ENCODE measurements around the gene DOK5. TPM values are rescaled to one million over a fixed set of nuclear protein-coding genes. Genes with fewer than 3 reads are reported as not detected.

DOK5 gene
- total RNA-seq, 2 donors from 2014 or later, result 0.99 to 1.2 TPM

DNA sequence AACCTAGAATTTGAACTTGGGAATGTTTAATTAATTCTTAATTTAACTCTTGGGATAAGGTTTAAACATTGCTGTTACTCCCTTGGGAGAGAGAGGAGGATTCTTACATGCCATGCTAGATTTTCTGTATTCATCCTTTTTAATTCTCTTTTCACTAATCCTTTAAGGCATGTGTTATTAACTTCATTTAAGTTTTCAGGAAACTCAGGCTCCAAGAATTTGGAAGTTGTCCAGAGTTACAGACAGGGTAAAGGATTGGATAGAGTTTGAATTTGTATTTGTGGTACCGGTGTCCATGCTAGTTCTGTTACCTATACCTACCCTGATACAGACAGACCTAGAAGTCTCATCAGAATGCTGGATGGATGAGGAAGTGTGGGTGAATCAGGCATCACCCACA is 23.7 kb downstream of the DOK5 start:
- Mint-ChIP-seq H3K4me1 (ENCODE audit: low read depth) (no peaks in the 10 kb centered on the region), H3K9me3 (no peaks in the 10 kb centered on the region), H3K4me3 (no peak overlapping the region), H3K36me3 (ENCODE audit: insufficient read depth in 2 of 2) (no peaks in the 10 kb centered on the region), H3K27me3 (ENCODE audit: low read depth) (no peaks in the 10 kb centered on the region), H3K27ac (no peak overlapping the region)
- ATAC-seq (replicated peaks in 1 of 2) (no peak), DNase-seq (no peak)

DNA sequence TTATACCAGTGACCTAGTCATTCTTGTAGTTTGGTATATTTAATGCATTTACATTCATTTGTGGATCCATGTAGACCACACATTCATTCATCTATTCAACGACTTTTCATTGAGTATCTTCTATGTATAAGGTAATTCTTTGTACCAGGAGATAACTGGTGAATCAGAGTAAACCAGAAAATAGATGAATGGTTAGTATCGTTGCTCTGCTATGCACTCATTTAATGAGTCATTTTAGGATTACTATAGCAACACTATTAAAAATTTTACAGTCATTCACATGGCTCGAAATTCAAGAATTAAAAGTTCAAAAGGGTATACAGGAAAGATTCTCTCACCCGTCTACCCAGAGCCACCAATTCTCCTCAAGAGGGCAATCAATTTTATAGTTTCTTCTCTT is 26.8 kb downstream of the DOK5 start:
- no peaks in the 10 kb centered on the region for H3K4me1 Mint-ChIP-seq (ENCODE audit: low read depth)
- peaks cover 0 to 5% of the 10 kb centered on the region in 2 donors for H3K9me3 Mint-ChIP-seq
- DNase-seq, result no peak
- H3K4me3 Mint-ChIP-seq, result no peak overlapping the region
- H3K36me3 Mint-ChIP-seq (ENCODE audit: insufficient read depth in 2 of 2), result no peaks in the 10 kb centered on the region
- no peak overlapping the region for H3K27ac Mint-ChIP-seq
- ATAC-seq (replicated peaks in 1 of 2), result no peak
- H3K27me3 Mint-ChIP-seq (ENCODE audit: low read depth), result no peaks in the 10 kb centered on the region

DNA sequence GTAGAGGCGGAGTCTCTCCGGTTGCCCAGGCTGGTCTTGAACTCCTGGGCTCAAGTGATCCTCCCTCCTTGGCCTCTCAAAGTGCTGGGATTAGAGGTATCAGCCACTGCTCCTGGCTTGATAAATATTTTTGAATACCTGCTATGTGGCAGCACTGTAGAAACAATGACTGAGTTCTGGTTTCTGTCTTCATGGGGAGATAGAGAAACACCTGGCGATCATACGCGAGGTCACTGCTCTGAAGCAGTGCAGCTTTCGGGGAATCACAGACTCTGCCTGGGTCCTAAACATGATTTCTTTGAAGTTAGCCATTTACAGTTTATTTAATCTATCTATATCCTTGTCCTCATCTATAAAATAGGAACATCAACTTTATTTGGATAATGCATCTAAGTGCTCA is 31.2 kb downstream of the DOK5 start:
- no peak for ATAC-seq (replicated peaks in 1 of 2)
- no peak for DNase-seq
- Mint-ChIP-seq H3K27me3 (ENCODE audit: low read depth) (no peaks in the 10 kb centered on the region), H3K9me3 (peaks cover 0 to 5% of the 10 kb centered on the region in 2 donors), H3K4me3 (no peak overlapping the region), H3K4me1 (ENCODE audit: low read depth) (no peaks in the 10 kb centered on the region), H3K36me3 (ENCODE audit: insufficient read depth in 2 of 2) (no peaks in the 10 kb centered on the region), H3K27ac (no peak overlapping the region)

DNA sequence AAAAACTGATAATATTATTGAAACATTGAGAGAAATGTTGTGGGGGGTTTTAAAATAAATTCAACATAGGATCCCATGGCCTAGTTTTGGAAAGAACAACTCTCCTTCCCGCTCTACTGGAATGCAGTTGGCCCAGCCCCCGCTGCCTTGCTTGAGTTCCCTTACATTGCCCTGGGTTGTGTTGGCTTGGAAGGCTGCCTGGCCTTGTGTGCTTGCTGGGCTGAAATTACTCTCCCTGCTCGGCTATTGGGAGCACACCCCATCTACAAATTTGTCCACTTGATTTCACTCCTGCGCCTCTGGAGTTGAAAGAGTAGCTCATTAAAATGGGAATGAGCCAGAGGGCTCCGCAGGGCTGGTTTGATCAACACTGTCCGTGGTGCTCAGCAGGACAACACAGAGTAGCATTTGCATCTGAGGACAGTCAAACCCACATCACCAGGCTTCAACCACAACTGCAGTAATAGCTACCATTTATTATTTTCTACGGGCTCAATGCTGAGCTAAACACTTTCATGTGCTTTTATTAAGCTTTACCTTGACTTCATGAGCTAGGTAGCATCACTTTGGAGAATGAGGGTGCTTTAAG is 35.2 kb downstream of the DOK5 start:
- H3K36me3 Mint-ChIP-seq (ENCODE audit: insufficient read depth in 2 of 2), result no peaks in the 10 kb centered on the region
- H3K27me3 Mint-ChIP-seq (ENCODE audit: low read depth), result no peaks in the 10 kb centered on the region
- ATAC-seq (replicated peaks in 1 of 2), result no peak
- no peaks in the 10 kb centered on the region for H3K4me1 Mint-ChIP-seq (ENCODE audit: low read depth)
- H3K27ac Mint-ChIP-seq, result no peak overlapping the region
- H3K9me3 Mint-ChIP-seq, result no peaks in the 10 kb centered on the region
- no peak overlapping the region for H3K4me3 Mint-ChIP-seq
- no peak for DNase-seq

DNA sequence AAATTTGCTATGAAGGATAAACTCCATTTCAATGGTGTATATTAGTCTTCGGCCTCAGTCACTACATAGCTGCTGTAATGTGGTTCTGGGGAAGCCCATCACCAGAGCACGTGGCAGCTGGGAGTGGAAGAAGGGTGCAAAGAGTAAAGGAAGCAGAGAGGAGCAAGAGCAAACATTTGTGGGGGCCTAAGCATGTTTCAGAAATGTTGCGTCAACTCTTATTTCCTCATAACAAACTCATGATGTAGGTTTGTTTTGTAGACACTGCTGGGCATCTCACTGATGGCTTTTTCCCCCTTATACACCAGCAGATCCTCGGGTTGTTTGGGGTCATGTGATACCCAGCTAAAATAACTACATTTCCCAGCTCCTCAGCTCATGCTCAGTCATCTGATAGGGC is 37.3 kb downstream of the DOK5 start:
- Mint-ChIP-seq H3K27ac (no peak overlapping the region), H3K27me3 (ENCODE audit: low read depth) (no peaks in the 10 kb centered on the region), H3K36me3 (ENCODE audit: insufficient read depth in 2 of 2) (no peaks in the 10 kb centered on the region), H3K4me1 (ENCODE audit: low read depth) (no peaks in the 10 kb centered on the region), H3K9me3 (no peaks in the 10 kb centered on the region), H3K4me3 (no peak overlapping the region)
- no peak for ATAC-seq (replicated peaks in 1 of 2)
- DNase-seq, result no peak

DNA sequence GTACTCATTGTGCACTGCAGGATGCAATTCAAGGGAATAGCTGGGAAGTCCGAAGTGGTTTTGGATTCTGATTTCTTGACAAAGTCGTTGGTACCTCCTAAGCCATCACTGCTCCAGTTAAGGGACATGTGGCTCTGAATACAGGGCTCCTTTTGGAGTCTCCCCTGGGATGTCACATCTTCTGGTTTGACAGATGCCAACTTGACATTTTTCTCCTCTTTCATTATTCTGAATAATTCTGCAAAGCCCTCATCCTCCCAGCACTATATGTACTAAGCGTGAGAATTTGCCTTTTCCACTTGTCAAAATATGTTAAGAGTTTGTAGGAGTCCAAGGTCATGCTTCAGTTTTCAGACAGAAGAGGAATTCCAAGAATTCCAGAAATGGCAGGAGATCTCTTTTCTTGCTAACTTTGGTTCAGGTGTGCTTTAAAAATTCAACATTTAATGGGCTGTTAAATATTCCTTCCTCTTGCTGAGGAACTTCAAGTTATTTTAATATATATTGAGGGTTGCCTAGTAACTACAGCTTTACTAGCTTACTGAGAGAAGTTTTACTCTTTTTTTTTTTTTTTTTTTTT is 38.7 kb downstream of the DOK5 start:
- H3K4me3 Mint-ChIP-seq, result no peak overlapping the region
- no peak overlapping the region for H3K27ac Mint-ChIP-seq
- H3K27me3 Mint-ChIP-seq (ENCODE audit: low read depth), result no peaks in the 10 kb centered on the region
- peaks cover 2 to 3% of the 10 kb centered on the region in 2 donors for H3K9me3 Mint-ChIP-seq
- no peak for ATAC-seq (replicated peaks in 1 of 2)
- DNase-seq, result no peak
- H3K36me3 Mint-ChIP-seq (ENCODE audit: insufficient read depth in 2 of 2), result no peaks in the 10 kb centered on the region
- no peaks in the 10 kb centered on the region for H3K4me1 Mint-ChIP-seq (ENCODE audit: low read depth)

DNA sequence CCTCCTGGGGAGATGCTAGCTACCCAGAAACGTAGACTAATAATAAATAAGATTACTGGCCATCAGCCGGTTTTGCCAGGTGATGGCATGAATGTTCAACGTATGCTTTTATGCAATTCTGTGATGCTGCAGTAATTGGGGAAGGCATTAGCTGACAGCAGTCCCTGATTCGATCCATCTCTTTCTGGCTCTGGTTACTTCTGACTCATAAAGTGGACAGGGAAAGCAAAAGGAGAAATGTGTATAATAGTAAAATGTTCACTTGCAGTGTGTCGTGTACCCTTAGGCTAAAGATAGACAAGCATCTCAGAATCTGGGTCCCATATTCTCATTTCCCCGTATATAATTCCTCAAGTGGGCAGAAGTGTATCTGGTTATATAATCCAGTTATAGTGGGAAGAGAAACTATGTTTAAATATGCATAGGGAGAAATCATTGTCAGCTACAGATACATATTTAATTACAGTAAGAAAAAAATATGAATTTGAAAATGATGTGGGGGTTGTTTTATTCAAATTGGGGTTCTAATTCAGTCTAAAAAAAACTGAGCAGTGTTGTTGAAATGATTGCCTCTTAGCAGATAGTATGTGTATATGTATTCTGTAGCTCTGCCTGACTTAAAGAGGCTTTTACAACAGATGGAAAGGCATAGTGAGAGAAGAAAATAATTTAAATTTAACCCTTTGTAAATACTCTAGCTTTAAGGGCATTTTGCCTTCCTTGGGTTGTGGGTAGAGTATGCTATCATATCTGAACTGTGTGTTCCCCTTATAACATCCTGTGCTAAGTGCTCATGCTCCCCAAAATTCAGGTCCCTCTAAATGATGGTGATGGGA is 40.6 kb downstream of the DOK5 start:
- DNase-seq (no peak), ATAC-seq (replicated peaks in 1 of 2) (no peak)
- Mint-ChIP-seq H3K4me1 (ENCODE audit: low read depth) (no peaks in the 10 kb centered on the region), H3K27ac (no peak overlapping the region), H3K36me3 (ENCODE audit: insufficient read depth in 2 of 2) (no peaks in the 10 kb centered on the region), H3K4me3 (no peak overlapping the region), H3K27me3 (ENCODE audit: low read depth) (no peaks in the 10 kb centered on the region), H3K9me3 (peaks cover 2 to 3% of the 10 kb centered on the region in 2 donors)

DNA sequence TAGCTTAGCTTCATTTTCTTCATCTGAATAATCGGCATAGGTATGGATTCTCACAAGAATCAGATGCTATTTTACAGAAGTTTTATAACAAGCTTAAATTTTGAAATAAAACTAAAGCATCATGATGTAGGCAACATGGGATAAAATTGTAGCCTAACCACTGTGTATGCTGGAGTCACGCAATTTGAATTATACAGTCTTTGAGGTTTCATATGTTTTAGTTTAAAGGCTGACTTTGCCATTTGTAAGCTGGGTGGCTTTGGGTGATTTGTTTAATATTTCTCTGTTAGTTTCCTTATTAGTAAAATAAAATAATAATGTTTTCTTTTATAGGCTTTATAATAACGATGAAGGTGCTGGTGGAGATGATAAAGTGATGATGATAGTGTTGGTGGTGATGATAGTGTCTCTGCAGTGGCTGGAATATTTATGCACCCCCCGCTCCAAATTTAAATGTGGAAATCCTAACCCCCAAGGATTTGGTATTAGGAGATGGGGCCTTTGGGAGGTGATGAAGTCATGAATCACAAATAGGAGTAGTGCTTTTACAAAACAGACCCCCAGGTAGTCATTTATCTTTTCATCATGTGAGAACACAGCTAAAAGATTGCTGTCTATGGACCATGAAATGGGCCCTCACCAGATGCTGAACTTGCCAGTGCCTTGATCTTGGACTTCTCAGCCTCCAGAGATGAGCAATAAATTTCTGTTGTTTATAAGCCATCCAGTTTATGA is 42.0 kb downstream of the DOK5 start:
- ATAC-seq (replicated peaks in 1 of 2) (no peak), DNase-seq (no peak)
- Mint-ChIP-seq H3K4me3 (no peak overlapping the region), H3K36me3 (ENCODE audit: insufficient read depth in 2 of 2) (no peaks in the 10 kb centered on the region), H3K4me1 (ENCODE audit: low read depth) (no peaks in the 10 kb centered on the region), H3K27ac (no peak overlapping the region), H3K9me3 (peaks cover 2 to 3% of the 10 kb centered on the region in 2 donors), H3K27me3 (ENCODE audit: low read depth) (no peaks in the 10 kb centered on the region)

DNA sequence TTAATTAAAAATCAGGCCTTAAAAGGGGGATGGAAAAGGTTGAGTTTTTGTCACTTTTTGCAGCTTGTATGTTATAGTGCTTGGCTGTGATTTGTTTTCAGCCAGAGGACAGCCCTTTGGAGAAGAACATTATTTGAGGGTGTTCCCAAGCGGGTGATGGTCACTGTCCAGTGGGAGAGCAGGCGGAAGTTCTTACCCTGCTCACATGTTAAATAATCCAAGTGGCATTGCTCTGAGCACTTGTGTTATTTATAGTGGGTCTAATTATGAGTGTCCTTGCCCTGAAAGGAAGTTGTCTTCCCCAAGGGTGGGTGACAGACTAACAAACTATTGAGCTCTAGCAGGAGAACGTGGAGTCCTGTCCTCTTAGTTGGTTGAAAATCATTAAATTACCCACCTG is 49.5 kb downstream of the DOK5 start:
- DNase-seq, result no peak
- no peak for ATAC-seq (replicated peaks in 1 of 2)
- Mint-ChIP-seq H3K36me3 (ENCODE audit: insufficient read depth in 2 of 2) (no peaks in the 10 kb centered on the region), H3K27me3 (ENCODE audit: low read depth) (no peaks in the 10 kb centered on the region), H3K4me1 (ENCODE audit: low read depth) (no peaks in the 10 kb centered on the region), H3K27ac (no peak overlapping the region), H3K4me3 (no peak overlapping the region), H3K9me3 (no peaks in the 10 kb centered on the region)

DNA sequence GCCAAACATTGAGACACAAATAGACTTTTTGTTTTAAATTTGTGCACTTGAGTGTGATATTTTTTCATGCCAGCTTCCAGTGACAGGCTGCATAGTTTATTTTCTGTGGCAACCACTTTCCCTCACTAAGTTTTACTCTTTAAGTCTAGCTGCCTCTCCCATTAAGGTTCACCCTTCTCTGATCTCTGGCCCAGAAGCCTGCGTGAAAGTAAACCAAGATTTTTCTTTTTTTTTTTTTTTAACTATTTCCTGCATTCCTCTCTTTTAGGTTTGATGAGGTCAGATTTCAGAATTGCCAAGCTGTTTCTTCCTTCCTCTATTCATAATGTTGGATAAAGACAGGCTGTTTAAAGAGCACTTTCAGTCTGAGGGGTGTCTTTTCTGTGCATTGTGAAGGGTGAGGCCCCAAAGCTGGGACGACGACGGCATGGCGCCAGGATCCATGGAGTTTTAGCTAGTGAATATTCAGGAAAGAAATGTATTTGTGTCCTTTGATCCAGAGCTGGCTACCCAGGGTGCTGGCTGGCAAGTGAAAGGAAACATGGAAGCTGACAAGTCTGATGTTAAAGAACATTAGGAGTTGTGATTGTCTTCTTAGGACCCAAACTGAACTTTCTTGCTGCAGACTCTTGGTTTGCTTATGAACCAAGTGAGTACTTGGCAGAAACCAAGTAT is 50.7 kb downstream of the DOK5 start:
- no peak overlapping the region for H3K27ac Mint-ChIP-seq
- DNase-seq, result no peak
- no peak overlapping the region for H3K4me3 Mint-ChIP-seq
- no peaks in the 10 kb centered on the region for H3K36me3 Mint-ChIP-seq (ENCODE audit: insufficient read depth in 2 of 2)
- no peaks in the 10 kb centered on the region for H3K9me3 Mint-ChIP-seq
- H3K4me1 Mint-ChIP-seq (ENCODE audit: low read depth), result no peaks in the 10 kb centered on the region
- H3K27me3 Mint-ChIP-seq (ENCODE audit: low read depth), result no peaks in the 10 kb centered on the region
- no peak for ATAC-seq (replicated peaks in 1 of 2)

DNA sequence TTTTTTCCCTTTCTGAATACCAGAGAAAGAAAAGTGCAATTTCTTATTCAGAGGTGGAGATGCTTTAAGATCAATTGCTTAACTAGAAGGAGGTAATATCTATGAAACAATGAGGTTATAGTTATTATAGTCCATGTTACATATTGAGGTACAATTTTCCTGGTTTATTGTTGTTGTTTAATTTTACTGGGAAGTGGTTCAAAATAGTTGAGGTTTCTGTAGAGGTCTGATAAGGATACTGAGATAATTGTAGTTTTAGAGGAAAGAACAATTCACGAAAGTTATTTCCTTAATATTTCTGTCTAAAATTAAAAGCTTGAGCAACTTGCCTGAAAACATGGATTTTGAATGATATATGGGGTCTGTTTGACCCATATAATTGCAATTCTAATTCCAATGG is 51.4 kb downstream of the DOK5 start:
- ATAC-seq (replicated peaks in 1 of 2) (no peak), DNase-seq (no peak)
- H3K27me3 Mint-ChIP-seq (ENCODE audit: low read depth), result no peaks in the 10 kb centered on the region
- H3K4me1 Mint-ChIP-seq (ENCODE audit: low read depth), result no peaks in the 10 kb centered on the region
- no peaks in the 10 kb centered on the region for H3K9me3 Mint-ChIP-seq
- no peak overlapping the region for H3K27ac Mint-ChIP-seq
- H3K36me3 Mint-ChIP-seq (ENCODE audit: insufficient read depth in 2 of 2), result no peaks in the 10 kb centered on the region
- H3K4me3 Mint-ChIP-seq, result no peak overlapping the region

DNA sequence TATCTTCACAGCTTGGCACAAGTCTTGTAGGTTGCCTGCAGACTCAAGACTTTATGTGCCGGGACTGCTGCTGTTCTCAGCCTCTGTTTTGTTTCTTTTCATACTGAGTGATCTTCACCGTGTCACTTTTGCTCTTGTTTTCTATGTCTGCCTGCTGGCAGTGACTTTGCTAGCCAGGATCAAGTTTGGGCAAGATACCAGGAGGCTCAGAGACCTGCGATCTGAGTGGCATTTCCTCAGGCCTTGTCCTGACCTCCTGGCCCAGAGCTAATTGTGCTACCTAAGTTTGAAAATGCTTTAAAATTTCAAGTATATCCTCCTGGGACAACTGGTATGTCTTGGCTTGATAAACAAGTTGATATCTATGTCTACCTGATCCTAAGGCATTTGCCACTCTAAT is 57.2 kb downstream of the DOK5 start:
- H3K9me3 Mint-ChIP-seq, result peaks cover 4 to 5% of the 10 kb centered on the region in 2 donors
- H3K4me3 Mint-ChIP-seq, result no peak overlapping the region
- DNase-seq, result no peak
- H3K4me1 Mint-ChIP-seq (ENCODE audit: low read depth), result no peaks in the 10 kb centered on the region
- H3K27ac Mint-ChIP-seq, result no peak overlapping the region
- peaks cover 0 to 2% of the 10 kb centered on the region in 2 donors for H3K36me3 Mint-ChIP-seq (ENCODE audit: insufficient read depth in 2 of 2)
- ATAC-seq (replicated peaks in 1 of 2), result no peak
- no peaks in the 10 kb centered on the region for H3K27me3 Mint-ChIP-seq (ENCODE audit: low read depth)

DNA sequence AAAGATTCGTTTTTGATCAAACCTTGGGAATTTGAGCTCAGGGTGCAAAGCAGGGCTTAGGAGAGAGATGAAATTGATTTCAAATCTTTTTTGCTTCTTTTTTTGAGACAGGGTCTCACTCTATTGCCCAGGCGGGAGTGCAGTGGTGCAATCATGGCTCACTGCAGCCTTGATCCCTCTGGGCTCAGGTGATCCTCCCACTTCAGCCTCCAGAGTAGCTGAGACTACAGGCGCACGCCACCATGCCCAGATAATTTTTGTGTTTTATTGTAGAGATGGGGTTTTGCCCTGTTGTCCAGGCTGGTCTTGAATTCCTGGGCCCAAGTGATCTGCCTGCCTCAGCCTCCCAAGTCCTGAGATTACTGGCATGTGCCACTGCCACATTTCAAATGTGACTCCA is 58.7 kb downstream of the DOK5 start:
- Mint-ChIP-seq H3K36me3 (ENCODE audit: insufficient read depth in 2 of 2) (peaks cover 0 to 2% of the 10 kb centered on the region in 2 donors), H3K4me3 (no peak overlapping the region), H3K4me1 (ENCODE audit: low read depth) (no peaks in the 10 kb centered on the region), H3K27me3 (ENCODE audit: low read depth) (no peaks in the 10 kb centered on the region), H3K9me3 (peaks cover 5 to 7% of the 10 kb centered on the region in 2 donors), H3K27ac (no peak overlapping the region)
- ATAC-seq (replicated peaks in 1 of 2) (no peak), DNase-seq (no peak)

Data from activated T-cell treated with anti-CD3 and anti-CD28 coated beads, Interleukin-2, amount 50 U/mL, for 72 hours (primary cell).